HepG2 (cell line): ENCODE results near the gene SEC16A.

Experiments
- CREB3 ChIP-seq: sonication (generic); formaldehyde crosslinking; IDR thresholded peaks from 2 replicates; pipeline ENCODE4 v1.5.0; 2020; ENCODE audit warnings: missing genetic modification reagents
- PHF20 ChIP-seq: sonication (generic); formaldehyde crosslinking; IDR thresholded peaks from 2 replicates; pipeline ENCODE4 v1.5.0; 2020; ENCODE audit warnings: mild to moderate bottlenecking, missing genetic modification reagents
- POLR2A ChIP-seq, 2 experiments: IDR thresholded peaks; 2 replicates each; pipeline ENCODE4 v1.6.1; 2011; ENCODE audit warnings: low read depth in 2 of 2, low read length in 2 of 2, mild to moderate bottlenecking in 1 of 2, moderate library complexity in 1 of 2; ENCODE audit not compliant: insufficient read depth in 1 of 2
- ZNF512 ChIP-seq: sonication (generic); formaldehyde crosslinking; IDR thresholded peaks from 2 replicates; pipeline ENCODE4 v1.4.0; 2020; ENCODE audit warnings: mild to moderate bottlenecking, missing genetic modification reagents

GRCh38 chr9:136511670-136512592 is 29.1 kb upstream of the SEC16A start:
- no peak for TF ChIP-seq CREB3 (CRISPR knock-in tag)
- no peak for TF ChIP-seq POLR2A (IDR thresholded peaks at IDR 0.05; ENCODE audit: insufficient read depth in 1 of 2, low read depth in 2 of 2, low read length in 2 of 2)
- no peak for TF ChIP-seq ZNF512 (CRISPR knock-in tag)
- no peak for TF ChIP-seq PHF20 (CRISPR knock-in tag)
